ENCODE measurements around the gene OR2H2. TPM values are rescaled to one million over a fixed set of nuclear protein-coding genes. Genes with fewer than 3 reads are reported as not detected.

The OR2H2 gene
- total and polyA plus RNA-seq, 2 of the 13 experiments (the other 11 are each of a cell fraction or from before 2014, with no cell fraction given): not detected

DNA sequence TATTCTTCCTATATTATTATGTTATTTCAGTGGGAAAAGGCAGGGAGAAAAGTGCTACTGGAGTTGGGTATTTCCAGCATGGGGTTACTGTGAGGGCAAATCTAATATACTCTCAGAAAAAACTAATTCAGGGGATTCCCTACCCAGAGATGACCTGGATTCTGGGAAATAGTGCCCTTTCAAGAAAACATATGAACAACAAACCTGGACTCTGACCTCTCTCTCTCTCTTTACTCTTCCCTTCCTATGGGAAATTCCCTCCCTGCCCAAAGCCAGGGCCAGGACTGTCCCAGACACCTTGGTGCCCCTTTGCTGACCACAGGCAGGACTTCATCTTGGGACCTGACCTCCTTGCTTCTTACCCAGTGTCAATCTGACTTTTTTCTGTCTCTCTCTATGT, 23.8 kb upstream of the OR2H2 start (continued):
- TF ChIP-seq, protein P1, sequence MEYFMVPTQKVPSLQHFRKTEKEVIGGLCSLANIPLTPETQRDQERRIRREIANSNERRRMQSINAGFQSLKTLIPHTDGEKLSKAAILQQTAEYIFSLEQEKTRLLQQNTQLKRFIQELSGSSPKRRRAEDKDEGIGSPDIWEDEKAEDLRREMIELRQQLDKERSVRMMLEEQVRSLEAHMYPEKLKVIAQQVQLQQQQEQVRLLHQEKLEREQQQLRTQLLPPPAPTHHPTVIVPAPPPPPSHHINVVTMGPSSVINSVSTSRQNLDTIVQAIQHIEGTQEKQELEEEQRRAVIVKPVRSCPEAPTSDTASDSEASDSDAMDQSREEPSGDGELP (IDR thresholded peaks at IDR 0.05; ENCODE audit: borderline replicate concordance, low read depth): 0 out of 2 replicates have a peak, but pooled peaks have one; percentile 13
- TF ChIP-seq ZNF225 (CRISPR knock-in tag; IDR thresholded peaks at IDR 0.05) (no peak), EP300 (IDR thresholded peaks at IDR 0.05; ENCODE audit: low read depth in 2 of 2, low read length in 2 of 2) (0 out of 4 replicates have a peak, but pooled peaks of 1 of the 2 experiments have one; percentile 34), EP300 (CRISPR knock-in tag; IDR thresholded peaks at IDR 0.05; ENCODE audit: borderline replicate concordance) (peak; percentile 29; the same call in 1 of the 2 replicates), PPARG (CRISPR knock-in tag; conservative IDR thresholded peaks at IDR 0.05) (no peak), MXD4 (CRISPR knock-in tag; IDR thresholded peaks at IDR 0.05) (no peak), ZNF274 (CRISPR knock-in tag; IDR thresholded peaks at IDR 0.05) (no peak), NAIF1 (CRISPR knock-in tag; IDR thresholded peaks at IDR 0.05; ENCODE audit: borderline replicate concordance) (no peak), ZNF232 (CRISPR knock-in tag; IDR thresholded peaks at IDR 0.05; ENCODE audit: borderline replicate concordance) (no peak), NFATC3 (CRISPR knock-in tag; IDR thresholded peaks at IDR 0.05) (no peak), MTF2 (CRISPR knock-in tag; IDR thresholded peaks at IDR 0.05; ENCODE audit: borderline replicate concordance) (no peak), RAD21 (CRISPR knock-in tag; IDR thresholded peaks at IDR 0.05) (no peak), RELA (CRISPR knock-in tag; IDR thresholded peaks at IDR 0.05) (peak; percentile 99), ZNF790 (CRISPR knock-in tag; IDR thresholded peaks at IDR 0.05; ENCODE audit: borderline replicate concordance) (no peak), ZNF136 (CRISPR knock-in tag; IDR thresholded peaks at IDR 0.05; ENCODE audit: low read depth) (no peak), ZNF883 (CRISPR knock-in tag; IDR thresholded peaks at IDR 0.05; ENCODE audit: not compliant biosample characterization) (no peak), HOXA5 (CRISPR knock-in tag; IDR thresholded peaks at IDR 0.05) (no peak), YEATS2 (CRISPR knock-in tag; IDR thresholded peaks at IDR 0.05; ENCODE audit: borderline replicate concordance) (no peak), ZNF569 (CRISPR knock-in tag; IDR thresholded peaks at IDR 0.05; ENCODE audit: borderline replicate concordance) (no peak), ZNF572 (CRISPR knock-in tag; IDR thresholded peaks at IDR 0.05) (no peak), DNMT1 (CRISPR knock-in tag; IDR thresholded peaks at IDR 0.05) (no peak), ATM (IDR thresholded peaks at IDR 0.05; ENCODE audit: borderline replicate concordance) (no peak)
- TF ChIP-seq, protein P2, sequence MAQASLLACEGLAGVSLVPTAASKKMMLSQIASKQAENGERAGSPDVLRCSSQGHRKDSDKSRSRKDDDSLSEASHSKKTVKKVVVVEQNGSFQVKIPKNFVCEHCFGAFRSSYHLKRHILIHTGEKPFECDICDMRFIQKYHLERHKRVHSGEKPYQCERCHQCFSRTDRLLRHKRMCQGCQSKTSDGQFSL (CRISPR knock-in tag; IDR thresholded peaks at IDR 0.05): no peak
- TF ChIP-seq, protein P3, sequence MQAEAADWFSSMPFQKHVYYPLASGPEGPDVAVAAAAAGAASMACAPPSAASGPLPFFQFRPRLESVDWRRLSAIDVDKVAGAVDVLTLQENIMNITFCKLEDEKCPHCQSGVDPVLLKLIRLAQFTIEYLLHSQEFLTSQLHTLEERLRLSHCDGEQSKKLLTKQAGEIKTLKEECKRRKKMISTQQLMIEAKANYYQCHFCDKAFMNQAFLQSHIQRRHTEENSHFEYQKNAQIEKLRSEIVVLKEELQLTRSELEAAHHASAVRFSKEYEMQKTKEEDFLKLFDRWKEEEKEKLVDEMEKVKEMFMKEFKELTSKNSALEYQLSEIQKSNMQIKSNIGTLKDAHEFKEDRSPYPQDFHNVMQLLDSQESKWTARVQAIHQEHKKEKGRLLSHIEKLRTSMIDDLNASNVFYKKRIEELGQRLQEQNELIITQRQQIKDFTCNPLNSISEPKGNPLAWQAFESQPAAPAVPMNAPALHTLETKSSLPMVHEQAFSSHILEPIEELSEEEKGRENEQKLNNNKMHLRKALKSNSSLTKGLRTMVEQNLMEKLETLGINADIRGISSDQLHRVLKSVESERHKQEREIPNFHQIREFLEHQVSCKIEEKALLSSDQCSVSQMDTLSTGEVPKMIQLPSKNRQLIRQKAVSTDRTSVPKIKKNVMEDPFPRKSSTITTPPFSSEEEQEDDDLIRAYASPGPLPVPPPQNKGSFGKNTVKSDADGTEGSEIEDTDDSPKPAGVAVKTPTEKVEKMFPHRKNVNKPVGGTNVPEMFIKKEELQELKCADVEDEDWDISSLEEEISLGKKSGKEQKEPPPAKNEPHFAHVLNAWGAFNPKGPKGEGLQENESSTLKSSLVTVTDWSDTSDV (CRISPR knock-in tag; IDR thresholded peaks at IDR 0.05): no peak

All from HepG2 (cell line).